GM12878 (cell line): ENCODE measurements around the gene DPF3.

Source experiments
- CTCF ChIP-seq, 3 experiments: IDR thresholded peaks in 2 of 3; conservative IDR thresholded peaks in 1 of 3; 2 replicates each; pipeline ENCODE4 v1.5.1; 2011; ENCODE audit warnings: low read depth in 3 of 3, low read length in 3 of 3, mild to moderate bottlenecking in 3 of 3, control low read depth in 2 of 3, moderate library complexity in 2 of 3, inconsistent platforms in 1 of 3, mixed read lengths in 1 of 3; ENCODE audit not compliant: control insufficient read depth in 2 of 3, insufficient read depth in 1 of 3; ENCODE audit errors: extremely low read depth in 1 of 3
- POLR2A ChIP-seq: IDR thresholded peaks from 2 replicates; pipeline ENCODE4 v1.6.1; 2011; ENCODE audit warnings: low read depth, mild to moderate bottlenecking, low read length
- PRDM15 ChIP-seq: fragments of 450-650 bp; formaldehyde crosslinking; IDR thresholded peaks from 2 replicates; pipeline ENCODE4 v1.4.0; 2020; ENCODE audit warnings: mild to moderate bottlenecking, moderate library complexity
- RAD21 ChIP-seq: IDR thresholded peaks from 2 replicates; pipeline ENCODE4 v1.6.1; 2011; ENCODE audit warnings: mild to moderate bottlenecking, low read depth, low read length, moderate library complexity; ENCODE audit not compliant: insufficient read depth

- TF ChIP-seq RAD21 = no peak
- no peak for TF ChIP-seq CTCF (IDR thresholded peaks at IDR 0.05 in 2 of 3, conservative IDR thresholded peaks at IDR 0.05 in 1 of 3; ENCODE audit: control insufficient read depth in 2 of 3, extremely low read depth in 1 of 3, insufficient read depth in 1 of 3, low read depth in 3 of 3, low read length in 3 of 3)
- no peak for TF ChIP-seq PRDM15
- no peak for TF ChIP-seq POLR2A
Measured at GRCh38 chr14:72629534-72629933, 264.4 kb downstream of the DPF3 start.
